Upper lobe of left lung (tissue), 6 donors: ENCODE results near the gene IGFLR1. TPM values are rescaled to one million over a fixed set of nuclear protein-coding genes. Genes with fewer than 3 reads are reported as not detected.

Experiments used
- ATAC-seq, 2 donors: fragments of 200-7000 bp; cut with Tn5 transposase; one replicate each; pipeline ENCODE4 v1.9.1; 2022; ENCODE audit warnings: mild to moderate bottlenecking in 2 of 2, moderate library complexity in 2 of 2; ENCODE audit not compliant: low FRiP score in 2 of 2
- DNase-seq, 2 donors: peaks; one replicate each; pipeline ENCODE4 v3.0.0-alpha.2; 2019 to 2020
- H3K27ac ChIP-seq, 4 donors: fragments of 200-600 bp; sonication (generic); one replicate each; pipeline ENCODE4 v1.5.1; 2016 to 2019
- H3K27me3 ChIP-seq, 4 donors: fragments of 200-600 bp; sonication (generic); one replicate each; pipeline ENCODE4 v1.5.1; 2017 to 2019
- H3K36me3 ChIP-seq, 4 donors: fragments of 200-600 bp; sonication (generic); one replicate each; pipeline ENCODE4 v1.5.1; 2016 to 2019
- H3K4me1 ChIP-seq, 4 donors: fragments of 200-600 bp; sonication (generic); one replicate each; pipeline ENCODE4 v1.5.1; 2018 to 2019
- H3K4me3 ChIP-seq, 4 donors: fragments of 200-600 bp; sonication (generic); one replicate each; pipeline ENCODE4 v1.5.1; 2017 to 2019; ENCODE audit warnings: mild to moderate bottlenecking in 2 of 4, moderate library complexity in 1 of 4
- H3K9me3 ChIP-seq, 4 donors: fragments of 200-600 bp; sonication (generic); one replicate each; pipeline ENCODE4 v1.5.1; 2018 to 2019
- CTCF ChIP-seq, 6 experiments: fragments of 450-650 bp in 4 of 6; fragments of 200-600 bp in 2 of 6; sonication (generic) in 2 of 6; IDR thresholded peaks; one replicate each; pipeline ENCODE4 v1.5.1; 2016 to 2019; ENCODE audit warnings: antibody characterized with exemption in 6 of 6
- EP300 ChIP-seq, 4 donors: sonication (generic); formaldehyde crosslinking; IDR thresholded peaks; one replicate each; pipeline ENCODE4 v1.5.1; 2017; ENCODE audit warnings: antibody characterized with exemption in 4 of 4, control low read depth in 2 of 4
- POLR2A ChIP-seq, 4 donors: fragments of 450-650 bp; IDR thresholded peaks; one replicate each; pipeline ENCODE4 v1.5.1; 2016 to 2017; ENCODE audit warnings: antibody characterized with exemption in 4 of 4, mild to moderate bottlenecking in 2 of 4
- POLR2AphosphoS5 ChIP-seq, 2 donors: sonication (generic); formaldehyde crosslinking; IDR thresholded peaks; one replicate each; pipeline ENCODE4 v1.5.1; 2017; ENCODE audit warnings: antibody characterized with exemption in 2 of 2
- WGBS, 2 donors: methylation state at CpG; one replicate each; pipeline ENCODE4 v1.1.5; 2017 to 2018; 5-methylcytosine and 5-hydroxymethylcytosine counted together
- total RNA-seq, 6 donors: library from RNA; depleted of rRNA in 4 of 6; stranded (reverse); fragments of >200 nt in 4 of 6; gene quantifications; one replicate each; pipeline versions ENCODE4 v1.1.0 to v1.2.1, GENCODE V29; 2016 to 2021
- donor health status: DM: no; HTN: no; CAD: no; lungs with moderate emphysema.
- donor health status: DM: no; HTN: yes; CAD: no; lungs with severe emphysema.

The IGFLR1 gene
- total RNA-seq, 6 donors from 2014 or later = 6.4 to 28.4 (median 18.8) TPM

DNA sequence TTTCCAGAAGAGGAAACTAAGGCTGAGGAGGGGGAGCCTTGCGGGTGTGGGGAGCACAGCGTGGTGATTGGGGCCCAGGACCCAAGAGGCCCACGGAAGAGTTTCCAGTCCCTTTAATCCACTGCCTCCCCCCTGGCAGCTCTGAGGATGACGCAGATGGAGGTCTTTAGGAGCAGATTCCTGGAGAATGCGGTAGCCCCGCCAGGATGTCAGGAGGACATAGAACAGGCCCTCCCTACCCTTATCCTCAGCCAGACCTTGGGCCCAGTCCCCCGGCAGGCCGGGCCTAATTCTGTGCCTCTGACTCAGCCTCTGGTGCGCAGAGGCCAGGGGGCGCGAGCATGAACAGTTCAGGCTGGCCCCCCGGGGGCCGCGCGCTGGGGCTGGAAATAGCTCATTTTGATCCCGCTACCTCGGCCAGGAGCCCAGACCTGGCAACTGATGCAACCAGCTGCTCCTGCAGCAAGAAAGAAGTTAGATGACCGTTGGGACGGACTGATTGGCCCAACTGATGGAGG lies 15.0 kb upstream of the IGFLR1 start:
- no peak for TF ChIP-seq POLR2A (IDR thresholded peaks at IDR 0.05)
- no peak for TF ChIP-seq EP300 (IDR thresholded peaks at IDR 0.05)
- peak in 1 of 2 donors; percentile 11 for TF ChIP-seq POLR2AphosphoS5 (IDR thresholded peaks at IDR 0.05)
- Histone ChIP-seq H3K27me3 (peaks cover 0 to 3% (median 1%) of the 10 kb centered on the region in 4 donors), H3K4me3 (peak overlapping the region; percentile 47 to 99 (median 75)), H3K27ac (peak overlapping the region; percentile 86 to 98 (median 92)), H3K9me3 (no peaks in the 10 kb centered on the region), H3K4me1 (peaks cover 32 to 43% (median 34%) of the 10 kb centered on the region in 4 donors), H3K36me3 (peaks cover 15 to 35% (median 31%) of the 10 kb centered on the region in 4 donors)
- DNase-seq = peak; percentile 45 to 92
- WGBS, 2 donors = 10 to 28% methylated on average over 6 to 19 of the region's 19 CpGs
- peak; percentile 66 to 69 for ATAC-seq

DNA sequence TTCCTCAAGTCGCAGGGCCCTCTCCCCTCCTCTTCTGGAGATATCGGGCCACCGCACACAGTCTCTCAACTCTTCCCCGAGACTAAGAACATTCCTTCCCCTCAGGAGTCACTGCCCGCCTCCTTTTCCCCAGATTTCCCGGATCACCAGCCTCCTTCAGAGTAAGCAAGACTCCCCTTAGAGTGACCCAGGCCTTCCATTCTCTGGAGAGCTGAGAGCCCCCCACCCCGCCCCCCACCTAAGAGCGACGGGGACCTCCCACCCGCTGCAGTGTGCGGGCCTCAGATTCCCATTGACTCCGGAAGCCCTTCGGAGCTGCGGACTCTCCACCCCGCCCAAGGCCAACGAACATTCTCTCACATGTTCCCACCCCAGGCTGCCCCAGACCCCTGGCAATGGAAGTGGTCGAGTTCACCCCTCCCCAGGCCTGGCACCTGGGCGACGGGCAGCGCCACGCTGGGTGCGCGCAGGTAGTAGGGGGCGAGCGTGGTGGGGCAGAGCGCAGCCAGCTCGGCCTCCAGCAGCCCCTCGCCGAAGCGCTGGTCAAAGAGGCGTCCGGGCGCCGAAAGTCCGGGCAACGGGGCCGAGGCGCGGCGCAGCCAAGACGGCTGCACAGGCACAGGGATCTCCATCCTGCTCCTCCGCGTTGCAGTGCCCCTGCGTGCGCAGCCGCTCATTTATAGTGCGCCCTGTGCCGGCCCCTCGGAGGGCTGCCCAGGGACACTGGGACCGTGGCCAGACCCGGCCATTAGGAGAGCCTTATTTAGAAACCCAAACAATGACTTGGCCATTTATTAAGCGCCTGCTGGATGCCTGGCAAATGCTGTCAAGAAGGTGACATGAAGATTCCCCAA lies 14.4 kb upstream of the IGFLR1 start, which contains the start of gene HSPB6:
Gene HSPB6, minus strand, starts transcription at position 653 of the 854 bp plus-strand sequence. Its CDS starts 21 bp downstream, at position 632.
- H3K36me3 ChIP-seq = peaks cover 15 to 33% (median 31%) of the 10 kb centered on the region in 4 donors
- DNase-seq (peak in 1 of 2 donors; percentile 90), ATAC-seq (peak in 1 of 2 donors; percentile 28)
- H3K4me1 ChIP-seq = peaks cover 32 to 43% (median 34%) of the 10 kb centered on the region in 4 donors
- H3K4me3 ChIP-seq = peak within 1 kb of the TSS; percentile 47 to 99 (median 75)
- peak; percentile 15 to 42 for TF ChIP-seq POLR2AphosphoS5 (IDR thresholded peaks at IDR 0.05)
- TF ChIP-seq POLR2A (IDR thresholded peaks at IDR 0.05) = peak in 2 of 4 donors; percentile 39 to 60
- no peak for TF ChIP-seq CTCF (IDR thresholded peaks at IDR 0.05)
- no peak for TF ChIP-seq EP300 (IDR thresholded peaks at IDR 0.05)
- peaks cover 0 to 3% (median 1%) of the 10 kb centered on the region in 4 donors for H3K27me3 ChIP-seq
- H3K27ac ChIP-seq = peak within 1 kb of the TSS; percentile 92 to 98 (median 95)
- 15 to 17% methylated on average over 6 to 34 of the region's 52 CpGs for WGBS, 2 donors
- no peaks in the 10 kb centered on the region for H3K9me3 ChIP-seq

- peak; percentile 35 to 95 for DNase-seq
- H3K9me3 ChIP-seq = no peaks in the 10 kb centered on the region
- peak overlapping the region in 3 of 4 donors; percentile 25 to 99 (median 45) for H3K4me3 ChIP-seq
- H3K27me3 ChIP-seq = peaks cover 0 to 3% (median 1%) of the 10 kb centered on the region in 4 donors
- peaks cover 15 to 35% (median 29%) of the 10 kb centered on the region in 4 donors for H3K36me3 ChIP-seq
- TF ChIP-seq POLR2AphosphoS5 (IDR thresholded peaks at IDR 0.05) = peak; percentile 2 to 38
- no peak for TF ChIP-seq EP300 (IDR thresholded peaks at IDR 0.05)
- no peak for TF ChIP-seq POLR2A (IDR thresholded peaks at IDR 0.05)
- TF ChIP-seq CTCF (IDR thresholded peaks at IDR 0.05) = no peak
- H3K4me1 ChIP-seq = peaks cover 32 to 43% (median 34%) of the 10 kb centered on the region in 4 donors
- 36 to 43% methylated on average over 47 to 70 of the region's 74 CpGs for WGBS, 2 donors
- peak overlapping the region; percentile 86 to 98 (median 92) for H3K27ac ChIP-seq
- ATAC-seq = peak in 1 of 2 donors; percentile 72
These were observed 13.5 kb upstream of the IGFLR1 start for GRCh38 chr19:35755550-35756376.

- 58 to 62% methylated on average over 17 of the region's 17 CpGs for WGBS, 2 donors
- DNase-seq (no peak), ATAC-seq (no peak)
- H3K4me3 ChIP-seq = peak overlapping the region in 3 of 4 donors; percentile 25 to 99 (median 45)
- H3K27me3 ChIP-seq = peaks cover 0 to 3% (median 1%) of the 10 kb centered on the region in 4 donors
- peaks cover 15 to 34% (median 29%) of the 10 kb centered on the region in 4 donors for H3K36me3 ChIP-seq
- H3K9me3 ChIP-seq = no peaks in the 10 kb centered on the region
- H3K4me1 ChIP-seq = peaks cover 32 to 46% (median 35%) of the 10 kb centered on the region in 4 donors
- TF ChIP-seq CTCF (IDR thresholded peaks at IDR 0.05) (no peak), EP300 (IDR thresholded peaks at IDR 0.05) (no peak), POLR2A (IDR thresholded peaks at IDR 0.05) (no peak), POLR2AphosphoS5 (IDR thresholded peaks at IDR 0.05) (no peak)
- H3K27ac ChIP-seq = peak overlapping the region; percentile 86 to 98 (median 92)
These were observed 12.9 kb upstream of the IGFLR1 start for GRCh38 chr19:35755131-35755549.
